A204.1 (cell line): ENCODE results near the gene POLR2J.
"Not testable (repeated sequence)": the region's sequence is repeated elsewhere in the genome, so short reads cannot be mapped to it uniquely, and the experiment has no call there.

Experiments
- FAIRE-seq: peaks from 2 replicates; lab custom pipeline; 2012; peaks lifted over from hg19 to GRCh38; lab: Jason Lieb, UNC

Gene POLR2J

GRCh38 chr7:102466097-102466496 lies 12.6 kb downstream of the POLR2J start:
- FAIRE-seq, result no peak

GRCh38 chr7:102464577-102465280 lies 14.0 kb downstream of the POLR2J start, which contains the start of the genes ALKBH4 and LRWD1:
Gene ALKBH4 (minus strand): TSS chr7:102464863. CDS start chr7:102464836, 27 bp downstream.
Gene LRWD1 (plus strand): TSS chr7:102464984. CDS start chr7:102465081, 97 bp downstream.
- no peak for FAIRE-seq

GRCh38 chr7:102463841-102464576 lies 14.7 kb downstream of the POLR2J start:
- FAIRE-seq, result no peak

GRCh38 chr7:102460467-102460866 lies 18.3 kb downstream of the POLR2J start:
- no peak for FAIRE-seq

GRCh38 chr7:102459221-102459844 lies 19.4 kb downstream of the POLR2J start:
- no peak for FAIRE-seq

- FAIRE-seq, result no peak
Observed at GRCh38 chr7:102457352-102457924, 21.3 kb downstream of the POLR2J start.

GRCh38 chr7:102456327-102456726 lies 22.4 kb downstream of the POLR2J start:
- FAIRE-seq, result no peak

GRCh38 chr7:102455596-102455995 lies 23.1 kb downstream of the POLR2J start:
- FAIRE-seq, result no peak

- not testable (repeated sequence) for FAIRE-seq
Observed at GRCh38 chr7:102454932-102455331, 23.8 kb downstream of the POLR2J start.

- FAIRE-seq, result no peak
Observed at GRCh38 chr7:102454468-102454867, 24.3 kb downstream of the POLR2J start.

- FAIRE-seq, result no peak
Observed at GRCh38 chr7:102453319-102453718, 25.4 kb downstream of the POLR2J start.

GRCh38 chr7:102452451-102452850 lies 26.3 kb downstream of the POLR2J start:
- FAIRE-seq, result no peak

GRCh38 chr7:102451371-102452054 lies 27.2 kb downstream of the POLR2J start:
- no peak for FAIRE-seq

- FAIRE-seq, result no peak
Observed at GRCh38 chr7:102450242-102450641, 28.5 kb downstream of the POLR2J start.

GRCh38 chr7:102449136-102449535 lies 29.6 kb downstream of the POLR2J start:
- no peak for FAIRE-seq

GRCh38 chr7:102447311-102447710 lies 31.4 kb downstream of the POLR2J start:
- FAIRE-seq, result no peak

- FAIRE-seq, result no peak
Observed at GRCh38 chr7:102446387-102447156, 32.1 kb downstream of the POLR2J start.

GRCh38 chr7:102445674-102446071 lies 33.0 kb downstream of the POLR2J start:
- no peak for FAIRE-seq

GRCh38 chr7:102444961-102445673 lies 33.6 kb downstream of the POLR2J start:
- no peak for FAIRE-seq

GRCh38 chr7:102439963-102440795 lies 38.5 kb downstream of the POLR2J start:
- FAIRE-seq, result no peak
